T-helper 22 cell (primary cell): ENCODE data around the gene SLC22A25.
"Not testable (repeated sequence)": the region's sequence is repeated elsewhere in the genome, so short reads cannot be mapped to it uniquely, and the experiment has no call there.

ENCODE experiments used
- DNase-seq: peaks from one replicate; pipeline ENCODE4 v3.0.0-alpha.2; 2020; ENCODE audit warnings: low read depth

Gene SLC22A25

GRCh38 chr11:63235471-63236461, 7.6 kb downstream of the SLC22A25 start:
- DNase-seq: not testable (repeated sequence)

GRCh38 chr11:63229815-63230214, 13.6 kb downstream of the SLC22A25 start:
- no peak for DNase-seq

GRCh38 chr11:63227521-63228107, 15.8 kb downstream of the SLC22A25 start:
- no peak for DNase-seq

- DNase-seq: no peak
Observed at GRCh38 chr11:63226488-63227114, 16.8 kb downstream of the SLC22A25 start.

- no peak for DNase-seq
Observed at GRCh38 chr11:63214093-63214492, 29.3 kb downstream of the SLC22A25 start.

- no peak for DNase-seq
Observed at GRCh38 chr11:63212742-63213141, 30.7 kb downstream of the SLC22A25 start.

- no peak for DNase-seq
Observed at GRCh38 chr11:63210111-63210510, 33.3 kb downstream of the SLC22A25 start.
